SK-N-SH (cell line): Measurements from ENCODE around the gene BAD.

Experiments used
- CTCF ChIP-seq: fragments of 200-600 bp; sonication (generic); IDR thresholded peaks from 2 replicates; pipeline ENCODE4 v1.6.1; 2017; ENCODE audit warnings: antibody characterized with exemption, mild to moderate bottlenecking, moderate library complexity
- POLR2AphosphoS5 ChIP-seq: IDR thresholded peaks from 2 replicates; pipeline ENCODE4 v1.6.1; 2012; ENCODE audit warnings: low read depth, low read length
- RFX5 ChIP-seq: IDR thresholded peaks from 2 replicates; pipeline ENCODE4 v1.6.1; 2012; ENCODE audit warnings: mild to moderate bottlenecking, improper control_type of control experiment, low read length

GRCh38 chr11:64333556-64333955, 49.1 kb upstream of the BAD start:
- TF ChIP-seq POLR2AphosphoS5 (no peak), CTCF (no peak), RFX5 (no peak)
